H1 (cell line): ENCODE measurements around the gene COL26A1. TPM values are rescaled to one million over a fixed set of nuclear protein-coding genes. Genes with fewer than 3 reads are reported as not detected.

ENCODE experiments used
- CTCF ChIA-PET: fragments of 300-600 bp; sonication (Branson Sonifier 250); formaldehyde crosslinking; loops from one replicate; lab custom pipeline; 2021; ENCODE audit not compliant: partially characterized antibody; lab: Charles Lee
- POLR2A ChIA-PET: fragments of 300-600 bp; sonication (Branson Sonifier 250); formaldehyde crosslinking; loops from one replicate; lab custom pipeline; 2021; ENCODE audit warnings: inconsistent platforms; ENCODE audit not compliant: partially characterized antibody; lab: Charles Lee
- DNase-seq, 2 experiments: peaks; one replicate each; pipeline versions ENCODE4 v3.0.0 to v3.0.0-alpha.2; 2010 to 2022; ENCODE audit warnings: low spot score in 2 of 2, low read depth in 1 of 2, mixed read lengths in 1 of 2
- FAIRE-seq: peaks from 2 replicates; lab custom pipeline; 2011; peaks lifted over from hg19 to GRCh38; lab: Jason Lieb, UNC
- H2AFZ ChIP-seq: 2 replicates; pipeline ENCODE4 v1.8.1; 2012; ENCODE audit warnings: low read length, inconsistent platforms
- H2AK5ac ChIP-seq: 2 replicates; pipeline ENCODE4 v1.6.1; 2013; ENCODE audit warnings: low read depth, low read length
- H2BK120ac ChIP-seq: replicated peaks from 2 replicates; pipeline ENCODE3; 2013; ENCODE audit warnings: low read depth, low read length, inconsistent platforms
- H2BK12ac ChIP-seq: 2 replicates; pipeline ENCODE4 v1.6.1; 2013; ENCODE audit warnings: low read depth, low read length
- H2BK15ac ChIP-seq: 2 replicates; pipeline ENCODE4 v1.6.1; 2013; ENCODE audit warnings: low read length
- H2BK20ac ChIP-seq: 2 replicates; pipeline ENCODE4 v1.6.1; 2013; ENCODE audit warnings: low read length
- H2BK5ac ChIP-seq: 2 replicates; pipeline ENCODE4 v1.6.1; 2013; ENCODE audit warnings: low read depth, low read length
- H3K14ac ChIP-seq: 2 replicates; pipeline ENCODE4 v1.6.1; 2013; ENCODE audit warnings: inconsistent platforms; ENCODE audit not compliant: insufficient read length
- H3K18ac ChIP-seq: 2 replicates; pipeline ENCODE4 v1.6.1; 2013; ENCODE audit warnings: low read length; ENCODE audit errors: extremely low read depth
- H3K23ac ChIP-seq: 2 replicates; pipeline ENCODE4 v1.6.1; 2013; ENCODE audit warnings: inconsistent platforms; ENCODE audit not compliant: insufficient read length
- H3K23me2 ChIP-seq: 2 replicates; pipeline ENCODE4 v1.6.1; 2013; ENCODE audit warnings: low read depth, low read length
- H3K27ac ChIP-seq: 2 replicates; pipeline ENCODE4 v1.6.1; 2011; ENCODE audit warnings: low read depth, low read length, inconsistent platforms
- H3K27me3 ChIP-seq, 4 experiments: replicated peaks in 1 of 4; 1 replicate in 1 of 4; 2 replicates in 3 of 4; pipeline versions ENCODE4 v1.6.1 to v1.8.1; 2011 to 2013; ENCODE audit warnings: low read length in 3 of 4, mild to moderate bottlenecking in 3 of 4, inconsistent platforms in 2 of 4, mixed read lengths in 2 of 4, moderate library complexity in 1 of 4; ENCODE audit not compliant: control insufficient read depth in 3 of 4, insufficient read depth in 3 of 4; ENCODE audit errors: extremely low read depth in 1 of 4
- H3K36me3 ChIP-seq, 4 experiments: 2 replicates each; pipeline versions ENCODE4 v1.6.1 to v1.8.1; 2011 to 2013; ENCODE audit warnings: mild to moderate bottlenecking in 4 of 4, low read length in 3 of 4, moderate library complexity in 2 of 4, control low read depth in 1 of 4, inconsistent platforms in 1 of 4; ENCODE audit not compliant: insufficient read depth in 4 of 4, control insufficient read depth in 2 of 4
- H3K4ac ChIP-seq: replicated peaks from 2 replicates; pipeline ENCODE3; 2013; ENCODE audit warnings: low read length, low read depth, mixed read lengths, inconsistent platforms; ENCODE audit not compliant: insufficient read length
- H3K4me1 ChIP-seq, 4 experiments: replicated peaks in 1 of 4; 1 replicate in 1 of 4; 2 replicates in 3 of 4; pipeline versions ENCODE4 v1.6.1 to v1.8.1; 2011 to 2013; ENCODE audit warnings: low read length in 3 of 4, inconsistent platforms in 2 of 4, mixed read lengths in 1 of 4; ENCODE audit not compliant: insufficient read depth in 4 of 4, control insufficient read depth in 3 of 4
- H3K4me2 ChIP-seq, 2 experiments: 2 replicates each; pipeline versions ENCODE4 v1.6.1 to v1.8.1; 2011 to 2013; ENCODE audit warnings: low read depth in 2 of 2, low read length in 2 of 2, control low read depth in 1 of 2, inconsistent platforms in 1 of 2, mild to moderate bottlenecking in 1 of 2; ENCODE audit not compliant: insufficient read depth in 1 of 2
- H3K4me3 ChIP-seq, 4 experiments: fragments of 200-600, 300-600 bp in 1 of 4; sonication (generic), shearing (Covaris generic), sonication (Bioruptor Twin) in 1 of 4; 2 replicates each; pipeline versions ENCODE4 v1.5.1 to v1.8.1; 2011 to 2016; ENCODE audit warnings: low read length in 4 of 4, low read depth in 3 of 4, control low read depth in 2 of 4, inconsistent platforms in 2 of 4, mild to moderate bottlenecking in 2 of 4, mixed read lengths in 1 of 4, moderate library complexity in 1 of 4; ENCODE audit not compliant: insufficient read depth in 2 of 4; ENCODE audit errors: extremely low read depth in 1 of 4
- H3K56ac ChIP-seq: replicated peaks from 2 replicates; pipeline ENCODE3; 2013; ENCODE audit warnings: low read depth, mild to moderate bottlenecking, mixed read lengths, low read length, inconsistent platforms; ENCODE audit not compliant: insufficient read length
- H3K79me1 ChIP-seq: 2 replicates; pipeline ENCODE4 v1.6.1; 2013; ENCODE audit warnings: low read depth, low read length, control low read depth
- H3K79me2 ChIP-seq, 2 experiments: 2 replicates each; pipeline versions ENCODE4 v1.6.1 to v1.8.1; 2012 to 2013; ENCODE audit warnings: low read length in 2 of 2, mild to moderate bottlenecking in 2 of 2, inconsistent platforms in 1 of 2; ENCODE audit not compliant: insufficient read depth in 2 of 2, control insufficient read depth in 1 of 2
- H3K9ac ChIP-seq, 4 experiments: replicated peaks in 1 of 4; 1 replicate in 1 of 4; 2 replicates in 3 of 4; pipeline versions ENCODE4 v1.6.1 to v1.8.1; 2011 to 2013; ENCODE audit warnings: low read depth in 3 of 4, low read length in 3 of 4, control low read depth in 2 of 4, mild to moderate bottlenecking in 2 of 4, moderate library complexity in 2 of 4, inconsistent platforms in 1 of 4; ENCODE audit errors: extremely low read depth in 1 of 4
- H3K9me3 ChIP-seq, 2 experiments: 2 replicates each; pipeline versions ENCODE4 v1.6.1 to v1.8.1; 2012 to 2013; ENCODE audit warnings: mild to moderate bottlenecking in 2 of 2, moderate library complexity in 2 of 2, control low read depth in 1 of 2, inconsistent platforms in 1 of 2, low read depth in 1 of 2, low read length in 1 of 2, mixed read lengths in 1 of 2; ENCODE audit not compliant: insufficient read depth in 2 of 2
- H4K20me1 ChIP-seq, 2 experiments: replicated peaks in 1 of 2; 2 replicates each; pipeline versions ENCODE3 to v1.8.1; 2011 to 2013; ENCODE audit warnings: inconsistent platforms in 2 of 2, low read length in 2 of 2, mild to moderate bottlenecking in 1 of 2; ENCODE audit not compliant: insufficient read depth in 2 of 2, control insufficient read depth in 1 of 2
- H4K5ac ChIP-seq: 2 replicates; pipeline ENCODE4 v1.6.1; 2013; ENCODE audit warnings: low read length, low read depth, mixed read lengths, inconsistent platforms; ENCODE audit not compliant: insufficient read length
- H4K8ac ChIP-seq: 2 replicates; pipeline ENCODE4 v1.8.0; 2013; ENCODE audit warnings: mild to moderate bottlenecking, moderate library complexity, low read length, inconsistent platforms; ENCODE audit not compliant: insufficient read depth; ENCODE audit errors: extremely low read depth
- H4K91ac ChIP-seq: replicated peaks from 2 replicates; pipeline ENCODE3; 2013; ENCODE audit warnings: low read length, mixed read lengths, inconsistent platforms; ENCODE audit not compliant: insufficient read length
- CHD2 ChIP-seq: IDR thresholded peaks from 2 replicates; pipeline ENCODE4 v1.6.1; 2012; ENCODE audit warnings: low read length, improper control_type of control experiment
- CREB1 ChIP-seq: IDR thresholded peaks from 2 replicates; pipeline ENCODE4 v1.6.1; 2012; ENCODE audit warnings: inconsistent platforms
- EZH2 ChIP-seq: fragments of 200-600 bp; sonication (generic); IDR thresholded peaks from 2 replicates; pipeline ENCODE4 v1.7.1; 2012; ENCODE audit warnings: low read depth, mild to moderate bottlenecking, moderate library complexity, low read length, inconsistent platforms; ENCODE audit not compliant: severe bottlenecking
- FOSL1 ChIP-seq: IDR thresholded peaks from 2 replicates; pipeline ENCODE4 v1.6.1; 2011; ENCODE audit warnings: mild to moderate bottlenecking, low read depth, low read length, moderate library complexity; ENCODE audit not compliant: insufficient read depth
- SIN3A ChIP-seq, 2 experiments: IDR thresholded peaks in 1 of 2; conservative IDR thresholded peaks in 1 of 2; 2 replicates each; pipeline ENCODE4 v1.6.1; 2011 to 2012; ENCODE audit warnings: low read length in 2 of 2, improper control_type of control experiment in 1 of 2, low read depth in 1 of 2, mild to moderate bottlenecking in 1 of 2
- WGBS, 2 experiments: shearing (Covaris generic) in 1 of 2; methylation state at CpG; one replicate each; pipeline versions ENCODE4 v1.1.6 to v1.1.7; 2013 to 2015; ENCODE audit warnings: low lambda C conversion rate in 2 of 2, mixed read lengths in 2 of 2, inconsistent platforms in 1 of 2, low coverage in 1 of 2, missing lambda C conversion rate in 1 of 2; ENCODE audit not compliant: insufficient replicate concordance in 2 of 2, insufficient coverage in 1 of 2, insufficient read length in 1 of 2; ENCODE audit errors: extremely low coverage in 1 of 2, missing lambda C conversion rate in 1 of 2; 5-methylcytosine and 5-hydroxymethylcytosine counted together
- polyA plus RNA-seq, 7 experiments: library from polyadenylated mRNA; depleted of rRNA in 3 of 7; stranded (reverse) in 5 of 7; unstranded in 2 of 7; fragments of >200 nt in 5 of 7; fragments of 200-250 nt in 2 of 7; gene quantifications; 1 replicate in 5 of 7; 2 replicates in 1 of 7; 4 replicates in 1 of 7; pipeline versions ENCODE4 v1.2.1 to v1.2.3, GENCODE V29; 2011 to 2013; ENCODE audit warnings: missing spikeins in 2 of 7, mixed read lengths in 2 of 7
- total RNA-seq: library from RNA; stranded (reverse); fragmentation: NEBNext Ultra II Directional; extraction: Animal tissue kit (Norgen Biotek cat#: 25700); gene quantifications from 2 replicates; pipeline ENCODE4 v1.2.1, GENCODE V29; 2021

The COL26A1 gene
- total and polyA plus RNA-seq, 2 of the 8 experiments (the other 6 are each of a cell fraction or from before 2014, with no cell fraction given), result 51.1 to 68.8 TPM

DNA sequence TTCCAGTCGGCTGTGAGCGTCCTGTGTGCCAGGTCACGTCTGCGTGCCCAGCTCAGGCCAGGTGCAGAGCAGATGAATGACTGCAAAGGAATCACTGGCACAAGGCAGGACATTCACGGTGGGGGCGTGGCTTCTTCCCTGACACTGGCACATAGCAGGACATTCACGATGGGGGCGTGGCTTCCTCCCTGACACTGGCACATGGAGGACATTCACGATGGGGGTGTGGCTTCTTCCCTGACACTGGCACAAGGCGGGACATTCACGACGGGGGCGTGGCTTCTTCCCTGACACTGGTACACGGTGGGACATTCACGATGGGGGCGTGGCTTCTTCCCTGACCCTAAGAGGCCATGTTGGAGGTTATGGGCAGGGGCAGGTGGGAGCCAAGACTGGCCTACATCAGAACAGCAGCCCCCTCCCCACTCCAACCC is 202.1 kb downstream of the COL26A1 start:
- 29% methylated on average over 16 of the region's 16 CpGs; no CpG with 5 or more reads in 1 of the 2 experiments for WGBS, 2 experiments
- peaks cover 0 to 15% (median 7%) of the 10 kb centered on the region in 4 experiments; a peak in 6 of 7 replicates for H3K4me1 ChIP-seq
- TF ChIP-seq FOSL1 (no peak), EZH2 (no peak), CHD2 (no peak), CREB1 (0 out of 2 replicates have a peak, but pooled peaks have one; percentile 57), SIN3A (conservative IDR thresholded peaks at IDR 0.05 in 1 of 2, IDR thresholded peaks at IDR 0.05 in 1 of 2; ENCODE audit: low read depth in 1 of 2, low read length in 2 of 2) (peak; percentile 66 to 89; a peak in 3 of 4 replicates)

More for the DNA sequence above, 202.1 kb downstream of the COL26A1 start:
- ChIA-PET POLR2A (interaction anchor here (1.0 to 2.7 kb wide), 2 partner anchors 10 to 14 kb away, joined by 3 to 7 read pairs; no protein-coding TSS in a partner anchor), CTCF (interaction anchor here (1.0 to 1.5 kb wide), 3 partner anchors 9 to 154 kb away, joined by 3 read pairs; no protein-coding TSS in a partner anchor)
- FAIRE-seq (peak; percentile 98), DNase-seq (peak; percentile 86 to 89)
- Histone ChIP-seq H3K9ac (no peak overlapping the region), H3K14ac (no peak overlapping the region), H3K56ac (no peak overlapping the region), H3K27me3 (no peaks in the 10 kb centered on the region), H2BK20ac (no peak overlapping the region), H2BK120ac (no peak overlapping the region), H2BK15ac (0 out of 2 replicates have a peak overlapping the region, but pooled peaks have one; percentile 34), H2AFZ (no peak overlapping the region), H2BK5ac (0 out of 2 replicates have a peak overlapping the region, but pooled peaks have one; percentile 22), H4K8ac (peak overlapping the region; percentile 54; the same call in 1 of the 2 replicates), H3K27ac (no peak overlapping the region), H2AK5ac (no peak overlapping the region), H3K23ac (no peak overlapping the region), H2BK12ac (no peak overlapping the region; the same call in 1 of the 2 replicates), H3K79me1 (no peaks in the 10 kb centered on the region), H3K9me3 (0 out of 4 replicates have a peak, but pooled peaks cover 0 to 4% of the 10 kb centered on the region in 2 experiments), H4K5ac (no peak overlapping the region), H3K18ac (0 out of 2 replicates have a peak overlapping the region, but pooled peaks have one; percentile 9), H3K4me2 (no peak overlapping the region), H4K91ac (no peak overlapping the region), H4K20me1 (peaks cover 0 to 2% of the 10 kb centered on the region in 2 experiments), H3K4me3 (no peak overlapping the region), H3K23me2 (peaks cover 2% of the 10 kb centered on the region; the same call in 1 of the 2 replicates), H3K4ac (no peak overlapping the region), H3K36me3 (no peaks in the 10 kb centered on the region), H3K79me2 (no peaks in the 10 kb centered on the region)
